HG03135 (cell line): ENCODE measurements around the gene CCDC32.

ENCODE experiments used
- ATAC-seq: cut with Tn5 transposase; IDR thresholded peaks from one replicate; pipeline ENCODE4 v1.9.1; 2021; ENCODE audit warnings: mild to moderate bottlenecking, moderate library complexity; ENCODE audit not compliant: unreplicated experiment

The CCDC32 gene

GRCh38 chr15:40513609-40514008 is 51.2 kb downstream of the CCDC32 start:
- no peak for ATAC-seq

GRCh38 chr15:40512440-40512839 is 52.4 kb downstream of the CCDC32 start:
- no peak for ATAC-seq

GRCh38 chr15:40511472-40512133 is 53.2 kb downstream of the CCDC32 start:
- ATAC-seq, result peak; percentile 40

GRCh38 chr15:40511093-40511471 is 53.8 kb downstream of the CCDC32 start:
- peak; percentile 45 for ATAC-seq

- no peak for ATAC-seq
Measured at GRCh38 chr15:40510201-40510600, 54.6 kb downstream of the CCDC32 start.

GRCh38 chr15:40508216-40508615 is 56.6 kb downstream of the CCDC32 start:
- ATAC-seq, result no peak

- no peak for ATAC-seq
Measured at GRCh38 chr15:40506964-40507571, 57.8 kb downstream of the CCDC32 start.
